ENCODE data around the gene PRC1. TPM values are rescaled to one million over a fixed set of nuclear protein-coding genes. Genes with fewer than 3 reads are reported as not detected.

The PRC1 gene
- total and polyA plus RNA-seq, 2 donors (not counting 1 experiment from before 2014, with no cell fraction given), result 9.4 to 11.6 TPM

- intact Hi-C loops (cut with micrococcal nuclease), result no loop called here
- ChIA-PET POLR2A (no interaction called here), CTCF (interaction anchor here (0.8 to 4.6 kb wide), 5 partner anchors 11 to 602 kb away, joined by 3 to 40 read pairs (median 4); partner anchors contain the start of genes HDDC3, MAN2A2 and UNC45A)
- Mint-ChIP-seq H3K27ac (no peak overlapping the region), H3K4me1 (no peaks in the 10 kb centered on the region), H3K9me3 (ENCODE audit: insufficient read depth) (no peaks in the 10 kb centered on the region), H3K4me3 (no peak overlapping the region), H3K27me3 (no peaks in the 10 kb centered on the region)
- Histone ChIP-seq H3K4me1 (ENCODE audit: control insufficient read depth in 2 of 2, insufficient read depth in 2 of 2, low read length in 2 of 2) (no peaks in the 10 kb centered on the region), H3K27me3 (replicated peaks in 1 of 4; ENCODE audit: control extremely low read depth in 1 of 4, control insufficient read depth in 3 of 4, insufficient read depth in 4 of 4, low read length in 3 of 4) (no peaks in the 10 kb centered on the region), H4K20me1 (ENCODE audit: control insufficient read depth, insufficient read depth, low read length, poor library complexity, severe bottlenecking) (no peaks in the 10 kb centered on the region), H3K27ac (ENCODE audit: low read length in 2 of 2) (no peak overlapping the region), H3K36me3 (replicated peaks in 1 of 2; ENCODE audit: control extremely low read depth in 1 of 2, control insufficient read depth in 1 of 2, extremely low read depth in 1 of 2, insufficient read depth in 2 of 2, low read length in 1 of 2) (peaks cover 6 to 45% of the 10 kb centered on the region in 2 experiments), H2AFZ (ENCODE audit: insufficient read depth, low read depth, low read length, poor library complexity, severe bottlenecking) (no peak overlapping the region), H3K4me2 (replicated peaks; ENCODE audit: low read depth, low read length, poor library complexity, severe bottlenecking) (no peak overlapping the region), H3K9me3 (ENCODE audit: control extremely low read depth in 1 of 3, control insufficient read depth in 2 of 3, insufficient read depth in 1 of 3, low read length in 2 of 3) (no peaks in the 10 kb centered on the region), H3K79me2 (ENCODE audit: control insufficient read depth, insufficient read depth, low read length) (no peaks in the 10 kb centered on the region), H3K9ac (ENCODE audit: low read length) (no peak overlapping the region), H3K4me3 (ENCODE audit: control extremely low read depth in 1 of 5, extremely low read depth in 1 of 5, insufficient read depth in 1 of 5, low read depth in 2 of 5, low read length in 4 of 5) (no peak overlapping the region)
- TF ChIP-seq CTCF (IDR thresholded peaks at IDR 0.05) (no peak), EZH2 (IDR thresholded peaks at IDR 0.05; ENCODE audit: borderline replicate concordance, insufficient read depth, low read depth, low read length, poor library complexity, severe bottlenecking) (no peak)
- 100% methylated on average over 1 of the region's 4 CpGs for WGBS (ENCODE audit: insufficient coverage)
- ATAC-seq (ENCODE audit: low read depth), result no peak
- DNase-seq, result no peak
These were observed 72.4 kb downstream of the PRC1 start for GRCh38 chr15:90921887-90922286.

GRCh38 chr15:90918835-90919234, 75.5 kb downstream of the PRC1 start:
- Histone ChIP-seq H4K20me1 (ENCODE audit: control insufficient read depth, insufficient read depth, low read length, poor library complexity, severe bottlenecking) (no peaks in the 10 kb centered on the region), H3K4me1 (ENCODE audit: control insufficient read depth in 2 of 2, insufficient read depth in 2 of 2, low read length in 2 of 2) (peaks cover 0 to 11% of the 10 kb centered on the region in 2 donors), H2AFZ (ENCODE audit: insufficient read depth, low read depth, low read length, poor library complexity, severe bottlenecking) (no peak overlapping the region), H3K36me3 (replicated peaks in 1 of 2; ENCODE audit: control extremely low read depth in 1 of 2, control insufficient read depth in 1 of 2, extremely low read depth in 1 of 2, insufficient read depth in 2 of 2, low read length in 1 of 2) (peaks cover 6 to 68% of the 10 kb centered on the region in 2 experiments), H3K79me2 (ENCODE audit: control insufficient read depth, insufficient read depth, low read length) (no peaks in the 10 kb centered on the region), H3K9ac (ENCODE audit: low read length) (no peak overlapping the region), H3K9me3 (ENCODE audit: control extremely low read depth in 1 of 3, control insufficient read depth in 2 of 3, insufficient read depth in 1 of 3, low read length in 2 of 3) (no peaks in the 10 kb centered on the region), H3K27me3 (replicated peaks in 1 of 4; ENCODE audit: control extremely low read depth in 1 of 4, control insufficient read depth in 3 of 4, insufficient read depth in 4 of 4, low read length in 3 of 4) (no peaks in the 10 kb centered on the region), H3K27ac (ENCODE audit: low read length in 2 of 2) (no peak overlapping the region), H3K4me3 (ENCODE audit: control extremely low read depth in 1 of 5, extremely low read depth in 1 of 5, insufficient read depth in 1 of 5, low read depth in 2 of 5, low read length in 4 of 5) (no peak overlapping the region), H3K4me2 (replicated peaks; ENCODE audit: low read depth, low read length, poor library complexity, severe bottlenecking) (no peak overlapping the region)
- H3K4me1 Mint-ChIP-seq, result peaks cover 10% of the 10 kb centered on the region
- no peaks in the 10 kb centered on the region for H3K27me3 Mint-ChIP-seq
- 91% methylated on average over 6 of the region's 6 CpGs for WGBS (ENCODE audit: insufficient coverage)
- ChIA-PET CTCF (interaction anchor here (0.8 to 2.1 kb wide), 2 partner anchors 13 to 33 kb away, joined by 3 to 8 read pairs; partner anchors contain the start of gene HDDC3), POLR2A (no interaction called here)
- ATAC-seq (ENCODE audit: low read depth) (no peak), DNase-seq (no peak)
- no peak for TF ChIP-seq EZH2 (IDR thresholded peaks at IDR 0.05; ENCODE audit: borderline replicate concordance, insufficient read depth, low read depth, low read length, poor library complexity, severe bottlenecking)
- no peak for TF ChIP-seq CTCF (IDR thresholded peaks at IDR 0.05)
- no peak overlapping the region for H3K27ac Mint-ChIP-seq
- intact Hi-C loops (cut with micrococcal nuclease), result no loop called here
- H3K4me3 Mint-ChIP-seq, result no peak overlapping the region
- no peaks in the 10 kb centered on the region for H3K9me3 Mint-ChIP-seq (ENCODE audit: insufficient read depth)
